Common myeloid progenitor, CD34-positive (primary cell): ENCODE data around the gene ULK4.

Experiments
- CTCF ChIA-PET: fragments of 350-600 bp; sonication (Branson Sonifier 250); formaldehyde crosslinking; loops from one replicate; lab custom pipeline; 2021; ENCODE audit warnings: antibody characterized with exemption; lab: Charles Lee
- POLR2A ChIA-PET: fragments of 350-600 bp; sonication (Branson Sonifier 250); formaldehyde crosslinking; loops from one replicate; lab custom pipeline; 2021; ENCODE audit warnings: antibody characterized with exemption; lab: Charles Lee
- DNase-seq, 3 donors: peaks; one replicate each; pipeline versions ENCODE4 v3.0.0 to v3.0.0-alpha.2; 2013
- H3K27ac ChIP-seq, 2 experiments: 1 replicate in 1 of 2; 2 replicates in 1 of 2; pipeline ENCODE4 v1.7.0; 2013; ENCODE audit warnings: inconsistent platforms in 2 of 2, low read length in 2 of 2, mild to moderate bottlenecking in 2 of 2, low read depth in 1 of 2, moderate library complexity in 1 of 2; ENCODE audit not compliant: severe bottlenecking in 2 of 2, insufficient read depth in 1 of 2, poor library complexity in 1 of 2
- H3K27me3 ChIP-seq, 5 experiments: replicated peaks in 2 of 5; 1 replicate in 3 of 5; 2 replicates in 2 of 5; pipeline versions ENCODE4 v1.6.1 to v1.7.0; 2013; ENCODE audit warnings: low read length in 4 of 5, mild to moderate bottlenecking in 2 of 5, moderate library complexity in 2 of 5, inconsistent platforms in 1 of 5; ENCODE audit not compliant: insufficient read depth in 5 of 5, control insufficient read depth in 4 of 5
- H3K36me3 ChIP-seq, 4 experiments: 1 replicate in 2 of 4; 2 replicates in 2 of 4; pipeline versions ENCODE4 v1.6.1 to v1.7.0; 2013; ENCODE audit warnings: low read length in 3 of 4, control low read depth in 1 of 4, mild to moderate bottlenecking in 1 of 4; ENCODE audit not compliant: control insufficient read depth in 4 of 4, insufficient read depth in 4 of 4
- H3K4me1 ChIP-seq, 4 experiments: 1 replicate in 3 of 4; 2 replicates in 1 of 4; pipeline versions ENCODE4 v1.6.1 to v1.7.1; 2013; ENCODE audit warnings: low read length in 3 of 4, mild to moderate bottlenecking in 3 of 4, control low read depth in 1 of 4, inconsistent platforms in 1 of 4, moderate library complexity in 1 of 4; ENCODE audit not compliant: control insufficient read depth in 4 of 4, insufficient read depth in 4 of 4; ENCODE audit errors: control extremely low read depth in 1 of 4
- H3K4me3 ChIP-seq, 7 experiments: 1 replicate in 4 of 7; 2 replicates in 3 of 7; pipeline versions ENCODE4 v1.5.1 to v1.7.0; 2013; ENCODE audit warnings: mild to moderate bottlenecking in 7 of 7, low read length in 6 of 7, moderate library complexity in 6 of 7, inconsistent platforms in 2 of 7, low read depth in 2 of 7, control low read depth in 1 of 7; ENCODE audit not compliant: insufficient read depth in 4 of 7, control insufficient read depth in 1 of 7; ENCODE audit errors: extremely low read depth in 1 of 7
- H3K9me3 ChIP-seq, 5 experiments: 1 replicate in 4 of 5; 2 replicates in 1 of 5; pipeline versions ENCODE4 v1.6.1 to v1.7.1; 2013; ENCODE audit warnings: low read length in 4 of 5, mild to moderate bottlenecking in 2 of 5, inconsistent platforms in 1 of 5, low read depth in 1 of 5, moderate library complexity in 1 of 5; ENCODE audit not compliant: control insufficient read depth in 4 of 5, insufficient read depth in 2 of 5; ENCODE audit errors: control extremely low read depth in 1 of 5
- WGBS: methylation state at CpG from one replicate; pipeline ENCODE4 v1.1.5; 2013; ENCODE audit not compliant: insufficient coverage; 5-methylcytosine and 5-hydroxymethylcytosine counted together

ULK4 gene

GRCh38 chr3:41208507-41209220 lies 753.2 kb downstream of the ULK4 start:
- Histone ChIP-seq H3K9me3 (no peaks in the 10 kb centered on the region), H3K4me3 (no peak overlapping the region), H3K27me3 (no peaks in the 10 kb centered on the region), H3K4me1 (peaks cover 4 to 41% (median 18%) of the 10 kb centered on the region in 4 experiments), H3K36me3 (peaks cover 0 to 11% (median 5%) of the 10 kb centered on the region in 4 experiments), H3K27ac (no peak overlapping the region)
- DNase-seq: no peak
- 96% methylated on average over 7 of the region's 7 CpGs for WGBS
- ChIA-PET CTCF (interaction anchor here (0.8 to 1.9 kb wide), 4 partner anchors 9 to 625 kb away, joined by 3 to 8 read pairs (median 4); partner anchors contain the start of gene CTNNB1), POLR2A (interaction anchor here (0.7 kb wide), 1 partner anchor 228 kb away, joined by 3 read pairs; no protein-coding TSS in a partner anchor)

- no peak for DNase-seq
- Histone ChIP-seq H3K4me1 (peaks cover 10 to 54% (median 24%) of the 10 kb centered on the region in 4 experiments), H3K36me3 (peaks cover 0 to 11% (median 5%) of the 10 kb centered on the region in 4 experiments), H3K27ac (no peak overlapping the region), H3K9me3 (no peaks in the 10 kb centered on the region), H3K4me3 (no peak overlapping the region), H3K27me3 (no peaks in the 10 kb centered on the region)
- 89% methylated on average over 1 of the region's 1 CpG for WGBS
- POLR2A ChIA-PET: no interaction called here
- CTCF ChIA-PET: interaction anchor here (1.0 to 1.4 kb wide), 5 partner anchors 8 to 624 kb away, joined by 3 to 4 read pairs (median 3); partner anchors contain the start of gene CTNNB1
Observed at GRCh38 chr3:41207355-41207754, 754.5 kb downstream of the ULK4 start.

GRCh38 chr3:41205591-41205990 lies 756.3 kb downstream of the ULK4 start:
- Histone ChIP-seq H3K4me1 (peaks cover 16 to 70% (median 37%) of the 10 kb centered on the region in 4 experiments), H3K9me3 (no peaks in the 10 kb centered on the region), H3K27me3 (no peaks in the 10 kb centered on the region), H3K4me3 (peak overlapping the region in 1 of 7 experiments; percentile 4), H3K27ac (no peak overlapping the region), H3K36me3 (peaks cover 0 to 3% (median 2%) of the 10 kb centered on the region in 4 experiments)
- no peak for DNase-seq
- 100% methylated on average over 3 of the region's 9 CpGs for WGBS
- CTCF ChIA-PET: interaction anchor here (0.9 kb wide), 1 partner anchor 15 kb away, joined by 4 read pairs; no protein-coding TSS in a partner anchor
- POLR2A ChIA-PET: no interaction called here

- H3K4me1 ChIP-seq: peaks cover 16 to 70% (median 38%) of the 10 kb centered on the region in 4 experiments
- ChIA-PET CTCF (interaction anchor here (1.0 to 3.1 kb wide), 4 partner anchors 9 to 152 kb away, joined by 3 to 12 read pairs (median 3); no protein-coding TSS in a partner anchor), POLR2A (no interaction called here)
- H3K4me3 ChIP-seq: peak overlapping the region in 1 of 7 experiments; percentile 24
- no CpG with 5 or more reads among the region's 1 CpG for WGBS
- no peak overlapping the region for H3K27ac ChIP-seq
- H3K9me3 ChIP-seq: no peaks in the 10 kb centered on the region
- no peak for DNase-seq
- no peaks in the 10 kb centered on the region for H3K36me3 ChIP-seq
- no peaks in the 10 kb centered on the region for H3K27me3 ChIP-seq
Observed at GRCh38 chr3:41204369-41204768, 757.5 kb downstream of the ULK4 start.

GRCh38 chr3:41202834-41203345 lies 759.0 kb downstream of the ULK4 start:
- ChIA-PET CTCF (interaction anchor here (0.5 to 3.1 kb wide), 8 partner anchors 11 to 716 kb away, joined by 3 to 12 read pairs (median 3); partner anchors contain the start of gene ZNF620), POLR2A (interaction anchor here (0.7 kb wide), 1 partner anchor 111 kb away, joined by 3 read pairs; no protein-coding TSS in a partner anchor)
- Histone ChIP-seq H3K27ac (no peak overlapping the region), H3K27me3 (no peaks in the 10 kb centered on the region), H3K36me3 (no peaks in the 10 kb centered on the region), H3K9me3 (no peaks in the 10 kb centered on the region), H3K4me3 (peak overlapping the region in 3 of 7 experiments; percentile 15 to 84 (median 82)), H3K4me1 (peaks cover 19 to 70% (median 38%) of the 10 kb centered on the region in 4 experiments)
- DNase-seq: peak; percentile 47 to 60 (median 54)

GRCh38 chr3:41202075-41202833 lies 759.6 kb downstream of the ULK4 start:
- Histone ChIP-seq H3K4me3 (peak overlapping the region in 4 of 7 experiments; percentile 82 to 97 (median 84)), H3K4me1 (peaks cover 19 to 64% (median 39%) of the 10 kb centered on the region in 4 experiments), H3K9me3 (no peaks in the 10 kb centered on the region), H3K36me3 (no peaks in the 10 kb centered on the region), H3K27ac (peak overlapping the region in 1 of 2 experiments; percentile 97), H3K27me3 (no peaks in the 10 kb centered on the region)
- 51% methylated on average over 3 of the region's 5 CpGs for WGBS
- CTCF ChIA-PET: interaction anchor here (0.5 to 3.1 kb wide), 9 partner anchors 11 to 715 kb away, joined by 3 to 12 read pairs (median 3); partner anchors contain the start of gene ZNF620
- no peak for DNase-seq
- POLR2A ChIA-PET: no interaction called here
